Neural cell (in vitro differentiated cells): ENCODE data around the gene LTK. TPM values are rescaled to one million over a fixed set of nuclear protein-coding genes. Genes with fewer than 3 reads are reported as not detected.

ENCODE experiments used
- H2AFZ ChIP-seq: fragments of 200-600, 300-800 bp; sonication (generic), shearing (Covaris generic); 2 replicates; pipeline ENCODE4 v1.6.0; 2014; ENCODE audit warnings: low read depth, mild to moderate bottlenecking, antibody characterized with exemption, low read length, moderate library complexity
- H3F3A ChIP-seq: fragments of 200-600 bp; shearing (Covaris generic); 2 replicates; pipeline ENCODE4 v1.6.1; 2016; ENCODE audit warnings: mild to moderate bottlenecking, moderate library complexity, mixed read lengths, antibody characterized with exemption, low read length; ENCODE audit not compliant: insufficient read depth, poor library complexity, severe bottlenecking
- H3K27ac ChIP-seq: fragments of 200-600, 300-800 bp; sonication (generic), shearing (Covaris generic); 2 replicates; pipeline ENCODE4 v1.5.1; 2014; ENCODE audit warnings: mild to moderate bottlenecking, low read length, moderate library complexity
- H3K27me3 ChIP-seq: fragments of 300-800, 200-600 bp; sonication (generic), shearing (Covaris generic); 2 replicates; pipeline ENCODE4 v1.6.0; 2014; ENCODE audit warnings: mild to moderate bottlenecking, low read depth, low read length, moderate library complexity; ENCODE audit not compliant: insufficient read depth
- H3K36me3 ChIP-seq: fragments of 300-800, 200-600 bp; sonication (generic), shearing (Covaris generic); 2 replicates; pipeline ENCODE4 v1.5.1; 2014; ENCODE audit warnings: mild to moderate bottlenecking, antibody characterized with exemption, low read length, moderate library complexity; ENCODE audit not compliant: insufficient read depth
- H3K4me2 ChIP-seq: fragments of 300-800, 200-600 bp; sonication (generic), shearing (Covaris generic); 2 replicates; pipeline ENCODE4 v1.6.0; 2014; ENCODE audit warnings: mild to moderate bottlenecking, low read length
- H3K4me3 ChIP-seq: fragments of 300-800, 200-600 bp; sonication (generic), shearing (Covaris generic); 2 replicates; pipeline ENCODE4 v1.5.1; 2014; ENCODE audit warnings: mild to moderate bottlenecking, low read length, moderate library complexity
- H3K79me2 ChIP-seq: fragments of 200-600 bp; shearing (Covaris generic); replicated peaks from 2 replicates; pipeline ENCODE4 v1.6.0; 2014; ENCODE audit warnings: mild to moderate bottlenecking, low read length, moderate library complexity; ENCODE audit not compliant: insufficient read depth
- H3K9ac ChIP-seq: fragments of 300-800, 200-600 bp; sonication (generic), shearing (Covaris generic); 2 replicates; pipeline ENCODE4 v1.6.1; 2016; ENCODE audit warnings: mild to moderate bottlenecking, low read length, mixed read lengths
- H3K9me2 ChIP-seq: fragments of 200-600 bp; shearing (Covaris generic); 2 replicates; pipeline ENCODE4 v1.6.1; 2016; ENCODE audit warnings: mild to moderate bottlenecking, low read length, mixed read lengths; ENCODE audit not compliant: insufficient read depth
- H3K9me3 ChIP-seq: fragments of 200-600, 300-800 bp; sonication (generic), shearing (Covaris generic); 2 replicates; pipeline ENCODE4 v1.6.1; 2016; ENCODE audit warnings: mild to moderate bottlenecking, mixed run types, low read length, moderate library complexity, mixed read lengths
- H4K20me1 ChIP-seq: fragments of 200-600 bp; shearing (Covaris generic); 2 replicates; pipeline ENCODE4 v1.6.1; 2016; ENCODE audit warnings: mild to moderate bottlenecking, mixed run types; ENCODE audit not compliant: insufficient read depth
- CTCF ChIP-seq: fragments of 450-650 bp; IDR thresholded peaks from 2 replicates; pipeline ENCODE4 v1.5.1; 2014; ENCODE audit warnings: antibody characterized with exemption, mild to moderate bottlenecking, moderate library complexity; ENCODE audit not compliant: poor library complexity, severe bottlenecking
- EP300 ChIP-seq: fragments of 450-650 bp; conservative IDR thresholded peaks from 2 replicates; pipeline ENCODE4 v1.6.1; 2014; ENCODE audit warnings: antibody characterized with exemption, mild to moderate bottlenecking, moderate library complexity; ENCODE audit not compliant: poor library complexity, severe bottlenecking
- EZH2 ChIP-seq: fragments of 200-600, 300-800 bp; shearing (Covaris generic), sonication (generic); IDR thresholded peaks from 2 replicates; pipeline ENCODE4 v1.6.1; 2014; ENCODE audit warnings: antibody characterized with exemption, low read length, borderline replicate concordance, mild to moderate bottlenecking; ENCODE audit not compliant: insufficient read depth, poor library complexity, severe bottlenecking
- MXI1 ChIP-seq: fragments of 450-650 bp; conservative IDR thresholded peaks from 2 replicates; pipeline ENCODE4 v1.6.1; 2014; ENCODE audit warnings: antibody characterized with exemption, mild to moderate bottlenecking; ENCODE audit not compliant: poor library complexity, severe bottlenecking
- POLR2AphosphoS5 ChIP-seq: IDR thresholded peaks from 2 replicates; pipeline ENCODE4 v1.6.1; 2012
- RAD21 ChIP-seq: fragments of 450-650 bp; conservative IDR thresholded peaks from 2 replicates; pipeline ENCODE4 v1.6.1; 2014; ENCODE audit warnings: antibody characterized with exemption, mild to moderate bottlenecking, moderate library complexity
- REST ChIP-seq: IDR thresholded peaks from 2 replicates; pipeline ENCODE4 v1.6.1; 2012; ENCODE audit warnings: borderline replicate concordance
- SMC3 ChIP-seq: fragments of 450-650 bp; conservative IDR thresholded peaks from 2 replicates; pipeline ENCODE4 v1.6.1; 2014; ENCODE audit warnings: antibody characterized with exemption, mild to moderate bottlenecking, moderate library complexity; ENCODE audit not compliant: poor library complexity
- TAF1 ChIP-seq: IDR thresholded peaks from 2 replicates; pipeline ENCODE4 v1.6.1; 2012; ENCODE audit warnings: low read depth
- polyA plus RNA-seq: library from polyadenylated mRNA; depleted of rRNA; stranded (reverse); fragments of >200 nt; gene quantifications from 2 replicates; pipeline ENCODE4 v1.2.3, GENCODE V29; 2014

LTK gene
- polyA plus RNA-seq, 1 donor from 2014 or later, result 0.28 TPM

GRCh38 chr15:41561104-41561776 is 47.6 kb upstream of the LTK start:
- H2AFZ ChIP-seq, result no peak overlapping the region
- peaks cover 7% of the 10 kb centered on the region for H3F3A ChIP-seq
- H3K36me3 ChIP-seq, result no peaks in the 10 kb centered on the region
- no peaks in the 10 kb centered on the region for H3K9me2 ChIP-seq
- no peak overlapping the region for H3K9ac ChIP-seq
- no peak for TF ChIP-seq EP300
- TF ChIP-seq MXI1, result no peak
- H3K79me2 ChIP-seq, result no peaks in the 10 kb centered on the region
- H4K20me1 ChIP-seq, result no peaks in the 10 kb centered on the region
- no peaks in the 10 kb centered on the region for H3K9me3 ChIP-seq
- no peak overlapping the region for H3K4me3 ChIP-seq
- H3K27ac ChIP-seq, result no peak overlapping the region
- H3K4me2 ChIP-seq, result no peak overlapping the region
- no peaks in the 10 kb centered on the region for H3K27me3 ChIP-seq

- Histone ChIP-seq H4K20me1 (no peaks in the 10 kb centered on the region), H3K9me2 (no peaks in the 10 kb centered on the region), H2AFZ (no peak overlapping the region), H3K79me2 (no peaks in the 10 kb centered on the region), H3K4me2 (no peak overlapping the region), H3K9ac (no peak overlapping the region), H3K27me3 (no peaks in the 10 kb centered on the region), H3K27ac (no peak overlapping the region), H3K4me3 (no peak overlapping the region), H3K9me3 (no peaks in the 10 kb centered on the region), H3K36me3 (no peaks in the 10 kb centered on the region), H3F3A (peaks cover 7% of the 10 kb centered on the region)
- no peak for TF ChIP-seq POLR2AphosphoS5
- TF ChIP-seq CTCF, result no peak
- no peak for TF ChIP-seq RAD21
- TF ChIP-seq TAF1, result no peak
- no peak for TF ChIP-seq SMC3
- no peak for TF ChIP-seq MXI1
- no peak for TF ChIP-seq EP300
- no peak for TF ChIP-seq EZH2
- TF ChIP-seq REST, result no peak
These were observed 46.9 kb upstream of the LTK start for GRCh38 chr15:41560572-41560874.
